Measurements from ENCODE around the gene NTSR1. TPM values are rescaled to one million over a fixed set of nuclear protein-coding genes. Genes with fewer than 3 reads are reported as not detected.

Gene NTSR1
- total and polyA plus RNA-seq, 2 of the 13 experiments (the other 11 are each of a cell fraction or from before 2014, with no cell fraction given): 0.09 to 0.12 TPM

DNA sequence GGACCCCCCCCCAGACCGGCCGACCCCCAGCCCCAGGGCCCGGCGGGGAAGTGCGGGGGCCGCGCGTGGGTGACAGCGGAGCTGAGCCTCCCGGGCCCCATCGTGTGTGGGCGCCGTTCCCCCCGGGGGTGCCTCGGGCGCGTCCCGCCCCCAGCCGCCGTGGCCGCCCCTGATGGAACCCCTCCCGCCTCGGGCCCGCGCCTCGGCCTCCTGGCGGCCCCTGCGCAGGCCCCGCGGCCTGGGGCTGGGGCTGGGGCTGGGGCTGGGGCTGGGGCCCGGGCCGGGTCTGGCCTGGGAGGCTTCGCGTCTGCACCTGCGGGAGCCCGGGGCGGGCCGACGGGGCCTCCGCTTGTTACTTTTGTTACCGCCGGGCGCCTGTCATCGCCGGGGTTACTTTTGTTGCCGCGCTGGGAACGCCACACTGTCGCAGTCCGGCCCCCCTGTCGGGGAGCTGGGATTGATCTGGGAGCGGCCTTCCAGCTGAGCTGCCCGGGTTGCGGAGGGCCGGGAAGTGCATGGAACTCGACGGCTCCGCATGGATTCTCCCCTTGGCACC lies 96.6 kb downstream of the NTSR1 start (continued):
- TF ChIP-seq MTA3 (CRISPR knock-in tag; IDR thresholded peaks at IDR 0.05): 0 out of 2 replicates have a peak, but pooled peaks have one; percentile 62
- no peak for TF ChIP-seq ZNF34 (CRISPR knock-in tag; IDR thresholded peaks at IDR 0.05; ENCODE audit: borderline replicate concordance)
- TF ChIP-seq CBX1 (IDR thresholded peaks at IDR 0.05; ENCODE audit: low read depth): no peak
- TF ChIP-seq MXD4 (CRISPR knock-in tag; IDR thresholded peaks at IDR 0.05): no peak
- TF ChIP-seq ZNF570 (CRISPR knock-in tag; IDR thresholded peaks at IDR 0.05; ENCODE audit: borderline replicate concordance): peak; percentile 56; the same call in 1 of the 2 replicates
- TF ChIP-seq, protein P1, sequence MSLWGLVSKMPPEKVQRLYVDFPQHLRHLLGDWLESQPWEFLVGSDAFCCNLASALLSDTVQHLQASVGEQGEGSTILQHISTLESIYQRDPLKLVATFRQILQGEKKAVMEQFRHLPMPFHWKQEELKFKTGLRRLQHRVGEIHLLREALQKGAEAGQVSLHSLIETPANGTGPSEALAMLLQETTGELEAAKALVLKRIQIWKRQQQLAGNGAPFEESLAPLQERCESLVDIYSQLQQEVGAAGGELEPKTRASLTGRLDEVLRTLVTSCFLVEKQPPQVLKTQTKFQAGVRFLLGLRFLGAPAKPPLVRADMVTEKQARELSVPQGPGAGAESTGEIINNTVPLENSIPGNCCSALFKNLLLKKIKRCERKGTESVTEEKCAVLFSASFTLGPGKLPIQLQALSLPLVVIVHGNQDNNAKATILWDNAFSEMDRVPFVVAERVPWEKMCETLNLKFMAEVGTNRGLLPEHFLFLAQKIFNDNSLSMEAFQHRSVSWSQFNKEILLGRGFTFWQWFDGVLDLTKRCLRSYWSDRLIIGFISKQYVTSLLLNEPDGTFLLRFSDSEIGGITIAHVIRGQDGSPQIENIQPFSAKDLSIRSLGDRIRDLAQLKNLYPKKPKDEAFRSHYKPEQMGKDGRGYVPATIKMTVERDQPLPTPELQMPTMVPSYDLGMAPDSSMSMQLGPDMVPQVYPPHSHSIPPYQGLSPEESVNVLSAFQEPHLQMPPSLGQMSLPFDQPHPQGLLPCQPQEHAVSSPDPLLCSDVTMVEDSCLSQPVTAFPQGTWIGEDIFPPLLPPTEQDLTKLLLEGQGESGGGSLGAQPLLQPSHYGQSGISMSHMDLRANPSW (CRISPR knock-in tag; IDR thresholded peaks at IDR 0.05; ENCODE audit: borderline replicate concordance): 0 out of 2 replicates have a peak, but pooled peaks have one; percentile 1
- no peak for TF ChIP-seq HNRNPH1 (optimal IDR thresholded peaks at IDR 0.05; ENCODE audit: low read depth, low read length)

DNA sequence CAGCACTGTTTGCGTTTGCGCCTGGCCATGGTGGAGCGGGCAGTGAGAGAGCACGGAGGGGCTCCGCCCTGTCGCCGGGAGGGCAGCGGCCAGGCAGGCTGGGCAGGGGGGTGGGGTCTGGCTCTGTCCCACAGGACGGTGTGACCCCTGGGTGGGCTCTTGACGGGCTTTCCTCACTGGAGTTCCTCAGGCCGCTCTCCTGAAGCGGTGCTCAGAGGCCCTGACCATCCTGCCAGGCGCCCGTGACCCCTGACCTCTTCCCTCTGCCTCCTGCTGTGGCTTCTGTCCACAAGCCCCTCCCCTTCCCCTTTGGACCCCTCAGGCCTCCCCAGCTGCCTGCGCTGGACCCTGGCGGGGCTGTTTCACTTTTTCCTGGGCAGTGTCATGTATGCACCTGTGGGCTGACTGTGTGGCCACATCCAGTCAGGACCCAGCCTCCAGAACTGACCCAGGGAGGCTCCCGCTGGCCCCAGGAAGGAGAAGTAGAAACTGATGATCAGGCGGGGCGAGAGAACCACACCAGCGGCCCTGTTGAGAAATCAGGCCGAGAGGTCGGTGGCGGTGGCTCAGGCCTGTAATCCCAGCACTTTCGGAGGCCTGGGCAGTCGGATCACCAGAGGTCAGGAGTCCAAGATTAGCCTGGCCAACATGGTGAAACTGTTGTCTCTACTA lies 97.2 kb downstream of the NTSR1 start:
- POLR2A ChIA-PET: interaction anchor here (1.1 to 6.6 kb wide), 8 partner anchors 10 to 182 kb away, joined by 3 to 110 read pairs (median 10); partner anchors contain the start of genes COL9A3 and MRGBP
- no TSS peak for BruUV-seq (replicated peaks)
- in situ Hi-C loops (cut with HindIII; ENCODE audit: extremely low pct_ligation_motif_present, low pct_unique_long_range_greater_than_20kb): no loop called here
- CTCF ChIA-PET (ENCODE audit: low intra/inter-chr PET ratio, low total read pairs): interaction anchor here (1.5 kb wide), 1 partner anchor 14 kb away, joined by 5 read pairs; no protein-coding TSS in a partner anchor
- Histone ChIP-seq H4K20me1 (ENCODE audit: insufficient read depth, low read length) (peaks cover 15% of the 10 kb centered on the region; the same call in 1 of the 2 replicates), H3K79me2 (ENCODE audit: insufficient read depth, low read length) (peaks cover 24% of the 10 kb centered on the region), H3K27ac (ENCODE audit: extremely low read length, insufficient read depth, low read length) (peak overlapping the region; percentile 89), H3K4me1 (ENCODE audit: insufficient read depth, low read length) (peaks cover 48% of the 10 kb centered on the region), H3K4me2 (ENCODE audit: low read depth, low read length) (peak overlapping the region; percentile 89), H3K9me3 (ENCODE audit: low read length) (no peaks in the 10 kb centered on the region), H3K9ac (ENCODE audit: insufficient read depth, low read depth, low read length) (peak overlapping the region; percentile 88), H2AFZ (ENCODE audit: low read length) (no peak overlapping the region), H3K27me3 (ENCODE audit: control insufficient read depth in 1 of 2, insufficient read depth in 2 of 2, low read length in 2 of 2) (no peaks in the 10 kb centered on the region), H3K36me3 (replicated peaks in 1 of 2; ENCODE audit: control insufficient read depth in 1 of 2, insufficient read depth in 2 of 2, low read length in 2 of 2) (peaks cover 42 to 44% of the 10 kb centered on the region in 2 experiments), H3K4me3 (replicated peaks in 1 of 3; ENCODE audit: insufficient read depth in 1 of 3, low read depth in 2 of 3, low read length in 3 of 3) (peak overlapping the region; percentile 82 to 100 (median 96))
- DNase-seq (ENCODE audit: low spot score) (peak; percentile 90), FAIRE-seq (peak; percentile 92), ATAC-seq (peak; percentile 76)
- intact Hi-C loops (cut with micrococcal nuclease; ENCODE audit: unreplicated experiment): loop anchor here (1.0 to 5.0 kb wide), 4 partner anchors 12 to 184 kb away; no protein-coding TSS in a partner anchor
- WGBS (ENCODE audit: low lambda C conversion rate): 0% methylated on average over 25 of the region's 25 CpGs
- TF ChIP-seq ZNF816 (CRISPR knock-in tag; IDR thresholded peaks at IDR 0.05; ENCODE audit: borderline replicate concordance) (peak; percentile 96; the same call in 1 of the 2 replicates), ZNF773 (CRISPR knock-in tag; IDR thresholded peaks at IDR 0.05; ENCODE audit: borderline replicate concordance) (peak; percentile 38; the same call in 1 of the 2 replicates), AKAP8 (CRISPR knock-in tag; IDR thresholded peaks at IDR 0.05) (peak; percentile 84), ZNF205 (CRISPR knock-in tag; IDR thresholded peaks at IDR 0.05) (peak; percentile 58; the same call in 1 of the 2 replicates), CBFB (CRISPR knock-in tag; IDR thresholded peaks at IDR 0.05) (peak; percentile 91; the same call in 1 of the 2 replicates), GATAD1 (CRISPR knock-in tag; IDR thresholded peaks at IDR 0.05) (peak; percentile 76; the same call in 1 of the 2 replicates), CCDC6 (CRISPR knock-in tag; IDR thresholded peaks at IDR 0.05) (peak; percentile 82), ZNF598 (CRISPR knock-in tag; IDR thresholded peaks at IDR 0.05; ENCODE audit: borderline replicate concordance) (peak; percentile 91; the same call in 1 of the 2 replicates), FOXO1 (CRISPR knock-in tag; IDR thresholded peaks at IDR 0.05) (peak; percentile 77)
- TF ChIP-seq, protein P2, sequence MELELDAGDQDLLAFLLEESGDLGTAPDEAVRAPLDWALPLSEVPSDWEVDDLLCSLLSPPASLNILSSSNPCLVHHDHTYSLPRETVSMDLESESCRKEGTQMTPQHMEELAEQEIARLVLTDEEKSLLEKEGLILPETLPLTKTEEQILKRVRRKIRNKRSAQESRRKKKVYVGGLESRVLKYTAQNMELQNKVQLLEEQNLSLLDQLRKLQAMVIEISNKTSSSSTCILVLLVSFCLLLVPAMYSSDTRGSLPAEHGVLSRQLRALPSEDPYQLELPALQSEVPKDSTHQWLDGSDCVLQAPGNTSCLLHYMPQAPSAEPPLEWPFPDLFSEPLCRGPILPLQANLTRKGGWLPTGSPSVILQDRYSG (CRISPR knock-in tag; IDR thresholded peaks at IDR 0.05): peak; percentile 77; the same call in 1 of the 2 replicates
- TF ChIP-seq, protein P3, sequence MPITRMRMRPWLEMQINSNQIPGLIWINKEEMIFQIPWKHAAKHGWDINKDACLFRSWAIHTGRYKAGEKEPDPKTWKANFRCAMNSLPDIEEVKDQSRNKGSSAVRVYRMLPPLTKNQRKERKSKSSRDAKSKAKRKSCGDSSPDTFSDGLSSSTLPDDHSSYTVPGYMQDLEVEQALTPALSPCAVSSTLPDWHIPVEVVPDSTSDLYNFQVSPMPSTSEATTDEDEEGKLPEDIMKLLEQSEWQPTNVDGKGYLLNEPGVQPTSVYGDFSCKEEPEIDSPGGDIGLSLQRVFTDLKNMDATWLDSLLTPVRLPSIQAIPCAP (CRISPR knock-in tag; IDR thresholded peaks at IDR 0.05; ENCODE audit: low read depth): peak; percentile 92; the same call in 1 of the 2 replicates
